ENCODE measurements around the gene COX5A. TPM values are rescaled to one million over a fixed set of nuclear protein-coding genes. Genes with fewer than 3 reads are reported as not detected.

COX5A gene
- total RNA-seq, 4 donors from 2014 or later: 114 to 130 (median 122) TPM

DNA sequence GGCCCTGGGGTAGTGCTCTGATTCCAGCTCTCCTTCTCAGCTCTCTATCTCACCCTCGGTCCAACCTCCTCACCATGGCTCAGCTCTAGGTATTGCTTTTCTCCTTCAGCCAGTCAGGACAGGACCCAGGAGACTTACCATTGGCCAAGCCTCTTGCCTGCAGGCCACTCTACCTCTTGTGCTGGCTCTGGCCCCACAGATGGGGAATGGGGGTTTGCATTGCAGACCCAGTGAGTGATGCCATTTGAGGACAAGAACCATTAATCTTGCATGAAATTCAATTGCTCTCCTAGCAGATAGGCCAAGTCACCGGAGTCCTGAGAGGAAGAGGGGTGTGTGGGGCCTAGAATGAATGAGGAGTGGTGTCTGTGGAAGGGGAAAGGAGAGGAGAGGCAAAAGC lies 24.8 kb upstream of the COX5A start:
- Histone ChIP-seq H3K4me1 (peaks cover 21% of the 10 kb centered on the region), H3K27me3 (peaks cover 16% of the 10 kb centered on the region), H3K36me3 (no peaks in the 10 kb centered on the region), H3K9me3 (no peaks in the 10 kb centered on the region), H3K27ac (no peak overlapping the region), H3K4me3 (no peak overlapping the region)
- TF ChIP-seq POLR2AphosphoS5 (IDR thresholded peaks at IDR 0.05) (no peak), EP300 (IDR thresholded peaks at IDR 0.05) (no peak), POLR2A (IDR thresholded peaks at IDR 0.05) (no peak)
- TF ChIP-seq, protein P1, sequence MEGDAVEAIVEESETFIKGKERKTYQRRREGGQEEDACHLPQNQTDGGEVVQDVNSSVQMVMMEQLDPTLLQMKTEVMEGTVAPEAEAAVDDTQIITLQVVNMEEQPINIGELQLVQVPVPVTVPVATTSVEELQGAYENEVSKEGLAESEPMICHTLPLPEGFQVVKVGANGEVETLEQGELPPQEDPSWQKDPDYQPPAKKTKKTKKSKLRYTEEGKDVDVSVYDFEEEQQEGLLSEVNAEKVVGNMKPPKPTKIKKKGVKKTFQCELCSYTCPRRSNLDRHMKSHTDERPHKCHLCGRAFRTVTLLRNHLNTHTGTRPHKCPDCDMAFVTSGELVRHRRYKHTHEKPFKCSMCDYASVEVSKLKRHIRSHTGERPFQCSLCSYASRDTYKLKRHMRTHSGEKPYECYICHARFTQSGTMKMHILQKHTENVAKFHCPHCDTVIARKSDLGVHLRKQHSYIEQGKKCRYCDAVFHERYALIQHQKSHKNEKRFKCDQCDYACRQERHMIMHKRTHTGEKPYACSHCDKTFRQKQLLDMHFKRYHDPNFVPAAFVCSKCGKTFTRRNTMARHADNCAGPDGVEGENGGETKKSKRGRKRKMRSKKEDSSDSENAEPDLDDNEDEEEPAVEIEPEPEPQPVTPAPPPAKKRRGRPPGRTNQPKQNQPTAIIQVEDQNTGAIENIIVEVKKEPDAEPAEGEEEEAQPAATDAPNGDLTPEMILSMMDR (IDR thresholded peaks at IDR 0.05): no peak
- WGBS: 61% methylated on average over 2 of the region's 2 CpGs
- no peak for DNase-seq (ENCODE audit: low spot score in 2 of 2)

DNA sequence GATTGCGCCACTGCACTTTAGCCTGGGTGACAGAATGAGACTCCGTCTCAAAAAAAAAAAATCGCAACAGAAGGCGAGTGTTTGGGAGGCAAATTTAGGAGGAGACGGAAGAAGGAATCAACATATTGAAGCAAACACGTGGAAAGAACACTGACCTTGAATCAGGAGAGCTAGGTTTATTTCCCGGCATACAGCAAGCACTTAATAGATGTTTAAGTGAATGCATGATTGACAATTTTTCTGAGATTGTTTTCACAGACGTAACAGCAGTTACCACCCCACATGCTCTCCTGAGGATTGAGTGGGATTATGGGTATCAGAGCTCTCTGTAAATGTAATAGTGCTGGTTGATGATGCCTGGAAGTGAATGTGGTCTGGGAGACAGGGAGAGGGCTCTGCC lies 24.3 kb upstream of the COX5A start:
- TF ChIP-seq, protein P1 (IDR thresholded peaks at IDR 0.05): no peak
- Histone ChIP-seq H3K36me3 (no peaks in the 10 kb centered on the region), H3K9me3 (no peaks in the 10 kb centered on the region), H3K27me3 (peaks cover 16% of the 10 kb centered on the region), H3K27ac (no peak overlapping the region), H3K4me3 (no peak overlapping the region), H3K4me1 (peaks cover 26% of the 10 kb centered on the region)
- DNase-seq (ENCODE audit: low spot score in 2 of 2): no peak
- WGBS: 93% methylated on average over 8 of the region's 8 CpGs

DNA sequence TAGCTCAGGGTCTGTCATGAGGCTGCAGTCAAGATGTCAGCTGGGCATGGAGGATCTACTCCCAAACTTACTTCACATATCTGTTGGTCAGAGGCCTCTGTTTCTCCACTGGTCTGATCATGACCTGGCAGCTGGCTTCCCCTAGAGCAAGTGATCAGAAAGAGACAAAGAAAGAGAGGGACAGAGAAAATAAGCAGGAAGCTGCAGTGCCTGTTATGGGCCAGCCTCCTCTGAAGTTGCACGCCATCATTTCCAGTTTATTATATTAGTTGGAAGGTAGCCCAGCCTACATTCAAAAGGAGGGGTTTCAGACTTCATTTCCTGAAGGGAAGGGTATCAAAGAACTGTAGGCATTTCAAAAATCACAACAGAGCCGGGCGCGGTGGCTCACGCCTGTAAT lies 23.7 kb upstream of the COX5A start:
- H3K4me1 ChIP-seq: peaks cover 32% of the 10 kb centered on the region
- 77% methylated on average over 5 of the region's 5 CpGs for WGBS
- H3K27me3 ChIP-seq: peaks cover 16% of the 10 kb centered on the region
- H3K27ac ChIP-seq: no peak overlapping the region
- DNase-seq (ENCODE audit: low spot score in 2 of 2): no peak
- no peak overlapping the region for H3K4me3 ChIP-seq
- no peaks in the 10 kb centered on the region for H3K36me3 ChIP-seq
- no peaks in the 10 kb centered on the region for H3K9me3 ChIP-seq
- TF ChIP-seq, protein P1 (IDR thresholded peaks at IDR 0.05): no peak
- TF ChIP-seq POLR2A (IDR thresholded peaks at IDR 0.05): no peak
- no peak for TF ChIP-seq POLR2AphosphoS5 (IDR thresholded peaks at IDR 0.05)
- TF ChIP-seq EP300 (IDR thresholded peaks at IDR 0.05): no peak

DNA sequence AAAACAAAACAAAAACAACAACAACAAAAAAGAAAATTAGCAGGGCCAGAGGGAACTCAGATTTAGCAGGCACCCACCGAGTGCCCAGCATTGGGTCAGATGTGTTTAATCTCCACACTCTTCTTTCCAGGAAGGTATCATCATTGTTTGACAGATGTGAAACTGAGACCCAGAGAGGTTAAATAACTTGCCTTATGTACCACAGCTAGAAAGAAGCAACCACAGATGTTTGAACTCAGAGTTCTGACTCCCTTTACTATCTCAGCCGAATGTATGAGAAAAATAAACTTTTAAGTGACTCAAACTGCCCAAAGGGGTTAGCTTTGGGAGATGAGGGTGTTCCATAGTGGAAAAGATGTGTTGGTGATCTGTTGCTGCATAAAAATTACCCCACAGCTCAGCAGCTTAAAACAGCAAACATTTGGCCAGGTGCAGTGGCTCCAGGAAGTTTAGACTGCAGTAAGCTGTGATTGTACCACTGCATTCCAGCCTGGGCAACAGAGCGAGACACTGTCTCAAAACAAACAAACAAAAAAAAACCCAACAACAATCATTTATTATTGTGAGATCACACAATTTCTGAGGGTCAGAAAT lies 23.2 kb upstream of the COX5A start:
- H3K27ac ChIP-seq: no peak overlapping the region
- WGBS: 60% methylated on average over 3 of the region's 3 CpGs
- H3K4me3 ChIP-seq: no peak overlapping the region
- TF ChIP-seq POLR2A (IDR thresholded peaks at IDR 0.05) (no peak), EP300 (IDR thresholded peaks at IDR 0.05) (no peak), POLR2AphosphoS5 (IDR thresholded peaks at IDR 0.05) (no peak)
- TF ChIP-seq, protein P1 (IDR thresholded peaks at IDR 0.05): no peak
- H3K9me3 ChIP-seq: no peaks in the 10 kb centered on the region
- peaks cover 16% of the 10 kb centered on the region for H3K27me3 ChIP-seq
- no peak for DNase-seq (ENCODE audit: low spot score in 2 of 2)
- peaks cover 37% of the 10 kb centered on the region for H3K4me1 ChIP-seq
- H3K36me3 ChIP-seq: no peaks in the 10 kb centered on the region

DNA sequence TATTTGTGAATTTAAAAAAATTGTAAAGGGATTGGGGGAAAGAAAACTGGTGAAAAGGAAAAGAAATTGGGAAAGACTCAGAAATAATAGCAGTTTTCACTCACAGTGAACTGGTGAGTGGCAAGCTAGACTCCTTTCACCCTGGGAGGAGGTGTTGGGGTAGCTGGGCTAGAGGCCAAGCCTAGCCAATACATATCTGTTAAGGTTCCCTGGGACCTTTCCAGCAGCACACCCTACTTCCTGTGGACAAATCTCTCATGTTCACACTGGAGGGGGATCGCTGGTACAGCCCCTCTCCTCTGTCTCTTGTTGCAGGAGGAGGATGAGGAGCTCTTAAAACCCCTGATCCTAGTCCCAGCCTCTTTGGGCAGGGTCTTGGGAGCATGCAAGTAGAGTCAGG lies 22.4 kb upstream of the COX5A start:
- TF ChIP-seq, protein P1 (IDR thresholded peaks at IDR 0.05): no peak
- no peak for TF ChIP-seq EP300 (IDR thresholded peaks at IDR 0.05)
- TF ChIP-seq POLR2AphosphoS5 (IDR thresholded peaks at IDR 0.05): no peak
- no peak for TF ChIP-seq POLR2A (IDR thresholded peaks at IDR 0.05)
- H3K4me3 ChIP-seq: no peak overlapping the region
- no peak for DNase-seq (ENCODE audit: low spot score in 2 of 2)
- peaks cover 16% of the 10 kb centered on the region for H3K27me3 ChIP-seq
- H3K27ac ChIP-seq: no peak overlapping the region
- peaks cover 45% of the 10 kb centered on the region for H3K4me1 ChIP-seq
- no peaks in the 10 kb centered on the region for H3K36me3 ChIP-seq
- 67% methylated on average over 1 of the region's 1 CpG for WGBS
- no peaks in the 10 kb centered on the region for H3K9me3 ChIP-seq
